HT-29 (cell line): ENCODE data around the gene SP9. TPM values are rescaled to one million over a fixed set of nuclear protein-coding genes. Genes with fewer than 3 reads are reported as not detected.

Source experiments
- DNase-seq: peaks from one replicate; pipeline ENCODE4 v3.0.0-alpha.2; 2015; ENCODE audit warnings: low spot score
- total RNA-seq: library from RNA; depleted of rRNA; stranded (reverse); fragments of >200 nt; shearing (Covaris generic); gene quantifications from 2 replicates; pipeline ENCODE4 v1.2.3, GENCODE V29; 2014; rRNA removed

The SP9 gene
- not detected in 2 replicates for total RNA-seq

GRCh38 chr2:174334781-174335251 is at the start of gene SP9:
TSS of gene SP9 (plus strand) at chr2:174334954. CDS start at chr2:174335093, 139 bp downstream.
- peak; percentile 35 for DNase-seq

- no peak for DNase-seq
Observed at GRCh38 chr2:174286172-174286571, 48.6 kb upstream of the SP9 start.

- no peak for DNase-seq
Observed at GRCh38 chr2:174292908-174293307, 41.8 kb upstream of the SP9 start.

GRCh38 chr2:174300114-174300513 is 34.6 kb upstream of the SP9 start:
- DNase-seq, result no peak

GRCh38 chr2:174312581-174313234 is 22.0 kb upstream of the SP9 start:
- no peak for DNase-seq

- no peak for DNase-seq
Observed at GRCh38 chr2:174322149-174322548, 12.6 kb upstream of the SP9 start.

GRCh38 chr2:174322746-174323145 is 12.0 kb upstream of the SP9 start:
- DNase-seq, result no peak

- no peak for DNase-seq
Observed at GRCh38 chr2:174324530-174324929, 10.2 kb upstream of the SP9 start.

GRCh38 chr2:174325373-174326160 is 9.2 kb upstream of the SP9 start:
- no peak for DNase-seq

GRCh38 chr2:174326161-174327020 is 8.4 kb upstream of the SP9 start:
- no peak for DNase-seq

GRCh38 chr2:174327021-174327840 is 7.5 kb upstream of the SP9 start:
- DNase-seq, result no peak

GRCh38 chr2:174327841-174328113 is 7.0 kb upstream of the SP9 start:
- no peak for DNase-seq

GRCh38 chr2:174328114-174328960 is 6.4 kb upstream of the SP9 start:
- no peak for DNase-seq

GRCh38 chr2:174328961-174329715 is 5.6 kb upstream of the SP9 start:
- DNase-seq, result no peak

- no peak for DNase-seq
Observed at GRCh38 chr2:174330945-174331594, 3.7 kb upstream of the SP9 start.

GRCh38 chr2:174331595-174332216 is 3.0 kb upstream of the SP9 start:
- DNase-seq, result no peak

GRCh38 chr2:174332217-174332963 is 2.4 kb upstream of the SP9 start:
- DNase-seq, result peak; percentile 47

GRCh38 chr2:174333017-174333371 is 1.8 kb upstream of the SP9 start:
- DNase-seq, result no peak
